Activated gamma-delta T cell (primary cell): ENCODE data around the gene HUWE1.
"Not testable (repeated sequence)": the region's sequence is repeated elsewhere in the genome, so short reads cannot be mapped to it uniquely, and the experiment has no call there.

Experiments used
- DNase-seq: peaks from one replicate; lab custom pipeline; 2025; lab: John Stamatoyannopoulos, UW
- total RNA-seq, 2 donors: gene quantifications; one replicate each; lab custom pipeline; 2026; lab: John Stamatoyannopoulos, UW

Gene HUWE1, protein sequence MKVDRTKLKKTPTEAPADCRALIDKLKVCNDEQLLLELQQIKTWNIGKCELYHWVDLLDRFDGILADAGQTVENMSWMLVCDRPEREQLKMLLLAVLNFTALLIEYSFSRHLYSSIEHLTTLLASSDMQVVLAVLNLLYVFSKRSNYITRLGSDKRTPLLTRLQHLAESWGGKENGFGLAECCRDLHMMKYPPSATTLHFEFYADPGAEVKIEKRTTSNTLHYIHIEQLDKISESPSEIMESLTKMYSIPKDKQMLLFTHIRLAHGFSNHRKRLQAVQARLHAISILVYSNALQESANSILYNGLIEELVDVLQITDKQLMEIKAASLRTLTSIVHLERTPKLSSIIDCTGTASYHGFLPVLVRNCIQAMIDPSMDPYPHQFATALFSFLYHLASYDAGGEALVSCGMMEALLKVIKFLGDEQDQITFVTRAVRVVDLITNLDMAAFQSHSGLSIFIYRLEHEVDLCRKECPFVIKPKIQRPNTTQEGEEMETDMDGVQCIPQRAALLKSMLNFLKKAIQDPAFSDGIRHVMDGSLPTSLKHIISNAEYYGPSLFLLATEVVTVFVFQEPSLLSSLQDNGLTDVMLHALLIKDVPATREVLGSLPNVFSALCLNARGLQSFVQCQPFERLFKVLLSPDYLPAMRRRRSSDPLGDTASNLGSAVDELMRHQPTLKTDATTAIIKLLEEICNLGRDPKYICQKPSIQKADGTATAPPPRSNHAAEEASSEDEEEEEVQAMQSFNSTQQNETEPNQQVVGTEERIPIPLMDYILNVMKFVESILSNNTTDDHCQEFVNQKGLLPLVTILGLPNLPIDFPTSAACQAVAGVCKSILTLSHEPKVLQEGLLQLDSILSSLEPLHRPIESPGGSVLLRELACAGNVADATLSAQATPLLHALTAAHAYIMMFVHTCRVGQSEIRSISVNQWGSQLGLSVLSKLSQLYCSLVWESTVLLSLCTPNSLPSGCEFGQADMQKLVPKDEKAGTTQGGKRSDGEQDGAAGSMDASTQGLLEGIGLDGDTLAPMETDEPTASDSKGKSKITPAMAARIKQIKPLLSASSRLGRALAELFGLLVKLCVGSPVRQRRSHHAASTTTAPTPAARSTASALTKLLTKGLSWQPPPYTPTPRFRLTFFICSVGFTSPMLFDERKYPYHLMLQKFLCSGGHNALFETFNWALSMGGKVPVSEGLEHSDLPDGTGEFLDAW (N-terminal part only)
- total RNA-seq = 351 to 360 reads per million in 2 donors

DNA sequence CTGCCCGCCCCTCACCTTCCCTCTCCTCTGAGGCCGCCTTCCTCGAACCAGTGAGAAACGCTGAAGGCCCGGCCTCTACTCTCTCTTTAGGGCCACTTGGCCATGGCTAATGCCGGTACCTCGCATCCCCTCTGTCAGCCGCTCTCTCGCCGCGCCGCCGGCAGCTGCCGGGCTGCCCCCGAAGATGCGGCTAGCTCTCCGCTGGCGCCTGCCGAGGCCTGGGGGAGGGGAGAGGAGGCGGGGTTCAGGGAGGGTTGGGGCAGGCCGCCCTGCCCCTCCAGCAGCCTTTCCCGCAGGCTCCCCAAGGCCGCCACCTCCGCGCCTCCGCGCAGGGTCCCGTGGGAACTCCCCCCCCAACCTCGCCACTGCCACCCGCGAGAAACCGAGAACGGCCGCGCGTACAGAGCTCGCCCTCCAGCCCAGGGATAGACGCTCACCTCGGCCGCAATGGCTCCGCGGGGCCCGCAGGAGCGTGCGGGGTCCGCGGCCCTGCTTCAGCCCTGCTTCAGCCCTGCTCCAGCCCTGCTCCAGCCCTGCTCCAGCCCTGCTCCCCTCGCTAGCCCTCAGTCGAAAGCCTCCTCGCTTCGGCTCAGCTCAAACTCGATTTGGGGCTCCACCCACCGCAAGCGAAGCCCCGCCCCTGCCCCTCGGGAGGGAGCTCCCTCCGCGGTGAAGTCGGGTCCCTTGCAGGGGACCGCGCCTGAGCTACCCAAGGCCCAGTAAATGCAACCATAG, at the start of gene HUWE1:
Gene HUWE1, minus strand, starts transcription at position 569 of the 735 bp plus-strand sequence. CDS start 32,612 bp downstream, outside the sequence.
- DNase-seq = peak; percentile 60

DNA sequence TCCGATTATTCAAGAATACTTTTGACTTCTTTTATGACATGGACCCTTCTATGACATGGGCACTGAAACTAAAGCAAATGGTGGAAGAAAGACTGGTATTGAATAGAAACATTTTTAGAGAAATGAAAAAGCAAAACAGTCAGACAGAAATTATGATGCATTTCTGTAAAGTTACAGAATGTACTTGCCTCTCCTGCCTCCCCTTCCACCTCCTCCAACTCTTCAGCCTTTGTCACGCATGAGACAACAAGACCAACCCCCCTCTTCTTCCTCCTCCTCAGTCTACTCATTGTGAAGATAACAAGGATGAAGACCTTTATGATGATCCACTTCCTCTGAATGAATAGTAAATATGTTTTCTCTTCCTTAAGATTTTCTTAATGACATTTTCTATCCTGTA, 46.3 kb upstream of the HUWE1 start:
- no peak for DNase-seq

DNA sequence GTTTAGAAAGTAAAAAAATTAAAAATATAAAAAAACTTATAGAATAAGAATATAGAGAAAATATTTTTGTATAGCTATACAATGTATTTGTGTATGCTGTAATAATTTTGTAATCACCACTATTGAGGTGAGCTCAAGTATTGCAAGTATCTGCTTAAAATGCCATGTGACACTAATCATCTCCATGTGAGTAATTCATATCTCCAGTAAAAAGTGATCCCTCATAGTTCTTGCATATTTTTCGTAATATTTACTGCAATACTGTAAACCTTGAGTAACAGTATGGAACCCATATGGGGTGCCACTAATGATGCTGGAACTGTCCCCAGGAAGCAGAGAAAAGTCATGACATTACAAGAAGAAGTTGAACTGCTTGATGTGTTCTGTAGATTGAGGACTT, 43.2 kb upstream of the HUWE1 start:
- DNase-seq = no peak

DNA sequence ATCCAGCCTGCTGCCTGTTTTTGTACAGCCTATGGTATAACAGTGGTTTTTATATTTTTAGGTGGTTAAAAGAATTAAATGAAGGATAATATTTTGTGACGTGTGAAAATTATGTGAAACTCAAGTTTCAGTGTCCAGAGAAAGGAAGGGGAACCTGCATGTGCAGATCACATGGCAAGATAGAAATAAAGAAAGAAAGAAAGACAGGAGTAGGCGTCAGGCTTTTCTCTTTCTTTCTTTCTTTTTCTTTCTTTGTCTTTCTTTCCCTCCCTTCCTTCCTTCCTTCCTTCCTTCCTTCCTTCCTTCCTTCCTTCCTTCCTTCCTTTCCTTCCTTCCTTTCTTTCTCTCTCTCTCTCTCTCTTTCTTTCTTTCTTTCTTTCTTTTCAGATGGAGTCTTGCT, 42.0 kb upstream of the HUWE1 start:
- DNase-seq = no peak

DNA sequence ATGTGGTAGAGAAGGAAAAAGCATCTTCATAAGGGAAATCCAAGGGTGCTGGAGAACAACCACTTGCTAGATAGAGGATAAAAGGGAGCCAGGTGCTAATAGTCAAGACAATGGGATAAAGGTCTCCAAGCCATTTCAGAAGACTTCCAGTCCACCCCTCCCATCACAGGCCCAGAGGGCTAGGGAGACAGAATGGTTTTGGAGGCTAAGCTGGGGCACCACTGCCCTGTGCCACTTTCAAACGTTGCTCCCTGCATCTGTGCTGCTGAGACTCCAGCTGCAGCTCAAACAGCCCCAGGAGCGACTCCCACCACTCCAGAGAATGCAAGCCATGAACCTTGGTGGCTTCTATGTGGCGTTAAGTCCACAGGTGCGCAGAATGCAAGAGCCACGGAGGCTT, 38.4 kb upstream of the HUWE1 start:
- no peak for DNase-seq

DNA sequence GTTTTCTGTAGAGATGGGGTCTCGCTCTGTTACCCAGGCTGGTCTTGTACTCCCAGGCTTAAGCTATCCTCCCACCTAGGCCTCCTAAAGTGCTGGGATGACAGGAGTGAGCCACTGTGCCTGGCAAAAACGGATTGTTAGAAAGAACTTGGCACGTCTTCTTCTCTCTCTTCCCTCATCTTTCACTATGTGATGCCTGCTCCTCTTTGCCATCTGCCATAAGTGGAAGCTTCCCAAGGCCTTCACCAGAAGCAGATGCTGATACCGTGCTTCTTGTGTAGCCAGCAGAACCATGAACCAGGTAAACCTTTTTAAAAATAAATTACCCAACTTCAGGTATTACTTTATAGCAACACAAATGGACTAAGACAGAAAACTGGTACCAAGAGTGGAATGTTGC, 36.9 kb upstream of the HUWE1 start:
- no peak for DNase-seq

DNA sequence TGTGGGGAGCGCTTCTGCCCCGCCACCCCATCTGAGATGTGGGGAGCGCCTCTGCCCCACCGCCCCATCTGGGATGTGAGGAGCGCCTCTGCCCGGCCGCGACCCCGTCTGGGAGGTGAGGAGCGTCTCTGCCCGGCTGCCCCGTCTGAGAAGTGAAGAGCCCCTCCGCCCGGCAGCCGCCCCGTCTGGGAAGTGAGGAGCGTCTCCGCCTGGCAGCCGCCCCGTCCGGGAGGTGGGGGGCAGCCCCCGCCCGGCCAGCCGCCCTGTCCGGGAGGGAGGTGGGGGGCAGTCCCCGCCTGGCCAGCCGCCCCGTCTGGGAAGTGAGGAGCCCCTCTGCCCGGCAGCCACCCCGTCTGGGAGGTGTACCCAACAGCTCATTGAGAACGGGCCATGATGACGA, 35.1 kb upstream of the HUWE1 start:
- not testable (repeated sequence) for DNase-seq

DNA sequence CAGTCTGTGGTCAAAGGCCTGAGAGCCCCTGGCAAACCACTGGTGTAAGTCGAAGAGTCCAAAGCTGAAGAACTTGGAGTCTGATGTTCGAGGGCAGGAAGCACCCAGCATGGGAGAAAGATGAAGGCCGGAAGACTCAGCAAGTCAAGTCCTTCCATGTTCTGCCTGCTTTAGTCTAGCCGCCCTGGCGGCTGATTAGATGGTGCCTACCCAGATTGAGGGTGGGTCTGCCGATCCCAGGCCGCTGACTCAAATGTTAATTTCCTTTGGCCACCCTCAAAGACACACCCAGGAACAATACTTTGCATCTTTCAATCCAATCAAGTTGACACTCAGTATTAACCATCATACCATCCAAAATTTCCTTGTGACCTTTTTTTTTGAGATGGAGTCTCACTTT, 33.1 kb upstream of the HUWE1 start:
- DNase-seq = not testable (repeated sequence)

DNA sequence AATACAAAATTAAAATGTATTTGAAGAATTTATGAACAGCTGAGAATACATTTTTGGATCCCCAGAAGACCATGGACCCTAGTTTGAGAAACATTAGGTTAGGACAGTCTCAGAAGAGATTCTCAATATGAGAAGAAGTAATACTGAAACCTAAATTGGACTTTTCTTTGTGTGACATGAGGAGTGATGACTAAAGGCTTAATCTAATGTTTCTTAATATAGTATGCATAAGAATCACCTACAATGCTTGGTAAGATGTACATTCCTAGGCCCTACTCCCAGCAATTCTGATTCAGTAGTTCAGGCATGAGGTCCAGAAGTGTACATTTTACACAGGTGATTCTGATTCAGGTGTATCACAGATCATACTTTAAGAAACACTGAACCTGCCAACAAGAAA, 31.6 kb upstream of the HUWE1 start:
- no peak for DNase-seq

DNA sequence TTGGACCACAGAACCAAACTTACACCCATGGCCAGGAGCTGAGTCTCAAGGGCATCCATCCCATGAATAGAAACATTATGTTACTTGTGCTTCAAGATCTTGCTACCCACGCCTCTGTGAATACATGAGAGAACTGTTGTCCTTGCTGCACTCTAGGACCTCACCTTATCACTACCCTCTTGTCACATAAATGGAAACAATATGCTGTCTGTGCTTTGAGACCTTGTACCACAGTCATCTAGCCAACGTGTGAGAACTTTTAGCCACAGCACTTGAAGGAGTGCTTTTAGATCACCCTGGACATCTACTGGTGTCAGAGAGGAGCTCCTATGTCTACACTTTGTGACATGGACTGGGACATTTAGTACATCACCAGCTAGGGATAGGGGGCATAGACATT, 30.7 kb upstream of the HUWE1 start:
- DNase-seq = no peak

DNA sequence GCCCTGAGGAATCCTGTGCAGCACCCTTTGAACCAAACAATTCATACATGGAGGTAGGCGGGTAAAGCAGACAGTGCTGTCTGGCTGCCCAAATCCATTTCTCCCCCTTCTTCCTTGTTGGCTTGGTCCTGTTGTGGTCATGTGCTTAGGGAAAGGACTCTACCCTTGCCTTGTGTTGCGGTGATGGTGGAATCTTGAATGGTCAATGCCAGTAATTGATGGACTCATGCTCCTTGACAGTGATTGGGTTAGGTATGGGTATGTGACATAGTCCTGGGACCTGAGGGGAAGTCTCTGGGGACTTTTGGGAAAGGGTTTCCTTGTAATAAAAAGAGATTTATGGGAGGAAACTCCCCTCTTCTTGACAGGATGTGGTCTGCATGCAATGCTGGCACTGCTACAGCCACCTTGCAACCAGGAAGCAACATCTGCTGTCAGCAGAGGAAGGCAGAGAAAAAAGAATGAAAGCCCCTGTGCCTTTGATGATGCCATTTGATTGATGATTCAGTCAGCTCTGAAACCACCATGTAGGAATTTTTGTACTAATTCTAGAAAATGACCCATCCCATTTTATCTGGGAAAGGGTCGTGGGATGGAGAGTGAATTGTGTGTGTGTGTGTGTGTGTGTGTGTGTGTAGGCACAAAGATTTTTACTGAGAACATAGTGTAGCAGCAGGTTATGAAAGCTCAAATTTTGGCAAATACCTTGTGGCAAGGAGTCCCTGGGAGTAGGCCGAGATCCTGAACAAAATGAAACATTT, 30.0 kb upstream of the HUWE1 start:
- DNase-seq = no peak

DNA sequence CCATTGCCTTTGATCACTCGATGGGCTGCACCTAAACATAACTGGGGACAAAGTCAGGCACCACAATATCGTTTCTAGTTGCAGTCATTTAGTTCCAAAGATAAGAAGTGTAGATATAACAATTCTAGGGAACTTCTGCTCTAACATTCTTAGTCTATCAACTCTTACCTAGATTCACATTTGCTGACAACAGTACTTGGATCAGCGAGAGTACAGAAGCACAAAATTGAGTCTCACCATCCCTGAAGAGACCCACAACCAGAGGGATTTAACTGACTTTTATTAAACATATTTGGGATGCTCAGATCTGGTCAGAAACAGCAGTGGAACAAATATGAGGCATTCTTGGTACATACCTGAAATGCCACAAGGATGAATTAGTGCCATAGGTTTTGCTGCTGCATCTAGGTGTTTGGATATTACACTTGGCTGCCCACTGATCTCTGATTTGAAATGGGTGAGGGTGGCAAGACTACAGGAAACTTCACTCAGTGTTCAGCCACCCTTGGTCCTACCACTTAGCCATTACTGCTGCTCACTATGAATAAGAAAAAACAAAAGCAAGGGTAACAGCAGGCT, 28.9 kb upstream of the HUWE1 start:
- no peak for DNase-seq

DNA sequence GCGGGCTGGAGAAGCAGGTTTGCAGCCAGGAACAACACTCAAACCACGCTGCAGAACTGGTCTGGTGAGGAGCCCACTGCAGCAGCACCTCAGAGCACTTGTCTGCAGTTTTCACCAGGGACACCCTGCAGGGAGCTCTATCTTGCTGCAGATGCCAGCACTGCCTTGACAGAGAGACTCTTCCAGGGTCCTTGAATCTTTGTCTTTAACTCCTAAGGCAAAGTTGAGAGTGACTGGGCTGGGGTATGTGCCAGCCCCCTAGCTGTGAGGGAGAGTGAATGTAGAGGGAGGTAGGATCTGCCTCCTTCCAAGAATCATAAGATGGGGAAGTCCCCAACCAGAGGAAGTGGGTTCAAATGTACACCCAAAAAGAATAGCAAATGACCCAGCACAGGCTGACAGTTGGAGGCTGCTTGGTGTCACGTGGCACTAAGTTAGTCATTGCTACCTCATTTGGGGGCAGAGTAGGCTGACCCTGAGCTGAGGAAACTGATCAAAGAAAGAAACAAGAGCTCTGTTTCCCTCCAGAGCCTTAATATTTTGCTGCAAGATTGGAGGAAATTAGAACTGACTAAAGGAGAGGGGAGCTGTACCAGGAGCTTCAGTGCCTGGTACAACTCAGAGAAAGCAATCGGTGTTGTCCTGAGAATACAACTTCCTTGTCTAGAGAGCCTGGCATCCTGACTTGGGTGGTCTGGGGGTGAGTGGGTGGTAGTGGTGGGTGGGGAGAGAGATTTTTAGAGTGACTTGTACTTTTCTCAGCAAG, 28.2 kb upstream of the HUWE1 start:
- no peak for DNase-seq

DNA sequence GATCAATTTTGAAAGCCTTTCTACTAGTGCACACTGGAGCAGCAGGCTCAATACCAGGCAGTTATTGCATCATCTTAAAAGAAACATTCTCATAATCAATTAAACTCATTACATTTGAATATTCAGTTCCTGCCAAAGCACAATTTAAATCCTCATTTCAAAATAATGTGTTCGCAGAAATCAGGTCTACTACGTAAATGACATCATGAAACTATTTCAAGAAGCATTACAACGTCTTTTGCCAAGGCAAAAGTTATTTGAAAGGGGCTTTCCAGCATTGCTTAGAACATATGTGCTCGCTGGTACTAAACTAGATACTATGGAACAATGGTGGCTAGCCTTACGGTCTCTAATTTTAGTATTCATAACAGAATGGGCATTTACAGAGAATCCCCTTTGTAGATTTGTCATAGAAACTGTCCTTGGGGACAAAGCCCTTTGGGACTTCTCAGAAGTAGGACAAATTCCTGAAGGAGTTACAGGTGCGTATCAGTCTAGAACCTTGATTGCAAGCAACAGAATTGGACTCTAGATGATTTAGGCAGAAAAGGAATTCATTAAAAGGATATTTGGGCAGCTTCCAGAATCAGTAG, 27.6 kb upstream of the HUWE1 start:
- no peak for DNase-seq

DNA sequence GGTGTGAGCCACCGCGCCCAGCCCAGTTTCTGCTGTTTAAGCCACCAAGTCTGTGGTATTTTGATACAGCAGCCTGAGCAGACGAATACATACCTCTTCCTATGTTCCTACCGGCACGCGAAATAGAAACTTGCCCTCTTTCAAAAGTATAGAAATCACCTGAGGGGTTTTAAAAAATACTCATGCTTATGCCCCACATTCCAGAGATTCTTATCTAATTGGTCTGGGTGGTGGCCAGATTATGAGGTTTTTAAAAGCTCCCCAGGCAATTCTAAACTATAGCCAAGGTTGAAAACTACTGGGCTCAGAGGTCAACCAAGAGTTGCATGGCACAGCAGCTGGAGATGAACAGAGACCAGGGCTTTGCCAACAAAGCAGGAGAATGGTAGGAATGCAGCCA, 24.9 kb upstream of the HUWE1 start:
- no peak for DNase-seq

DNA sequence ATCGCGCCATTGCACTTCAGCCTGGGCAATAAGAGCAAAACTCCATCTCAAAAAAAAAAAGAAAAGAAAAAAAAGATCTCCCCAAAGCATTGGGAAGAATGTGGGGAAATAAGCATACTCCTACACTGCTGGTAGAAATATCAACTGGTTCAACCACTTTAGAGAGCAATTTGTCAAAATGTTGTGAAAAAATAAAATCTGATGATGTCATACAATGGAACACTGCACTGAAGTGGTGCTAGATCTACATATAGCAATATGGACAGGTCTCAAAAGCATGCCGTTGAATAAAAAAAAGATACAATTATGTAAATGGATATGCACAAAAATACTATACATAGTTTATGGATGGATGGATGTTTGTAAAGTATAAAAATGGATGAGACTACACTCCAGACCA, 18.3 kb upstream of the HUWE1 start:
- no peak for DNase-seq

DNA sequence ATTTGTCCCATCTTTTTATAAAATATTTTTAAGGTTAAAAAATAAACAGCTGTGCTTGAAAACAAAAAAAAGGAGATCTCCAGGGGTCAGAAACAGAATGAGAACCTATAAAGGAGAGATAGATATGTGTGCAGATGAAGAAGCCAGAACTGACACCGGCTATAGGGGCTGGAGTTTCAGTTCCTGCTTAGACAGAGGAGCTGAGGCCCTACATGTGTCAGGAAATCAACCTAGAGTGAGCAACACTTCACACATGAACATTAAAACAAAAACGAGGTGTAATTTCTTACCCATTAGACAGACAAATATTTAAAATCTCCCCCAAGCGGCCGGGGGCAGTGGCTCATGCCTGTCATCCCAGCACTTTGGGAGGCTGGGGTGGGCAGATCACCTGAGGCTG, 17.8 kb upstream of the HUWE1 start:
- no peak for DNase-seq

DNA sequence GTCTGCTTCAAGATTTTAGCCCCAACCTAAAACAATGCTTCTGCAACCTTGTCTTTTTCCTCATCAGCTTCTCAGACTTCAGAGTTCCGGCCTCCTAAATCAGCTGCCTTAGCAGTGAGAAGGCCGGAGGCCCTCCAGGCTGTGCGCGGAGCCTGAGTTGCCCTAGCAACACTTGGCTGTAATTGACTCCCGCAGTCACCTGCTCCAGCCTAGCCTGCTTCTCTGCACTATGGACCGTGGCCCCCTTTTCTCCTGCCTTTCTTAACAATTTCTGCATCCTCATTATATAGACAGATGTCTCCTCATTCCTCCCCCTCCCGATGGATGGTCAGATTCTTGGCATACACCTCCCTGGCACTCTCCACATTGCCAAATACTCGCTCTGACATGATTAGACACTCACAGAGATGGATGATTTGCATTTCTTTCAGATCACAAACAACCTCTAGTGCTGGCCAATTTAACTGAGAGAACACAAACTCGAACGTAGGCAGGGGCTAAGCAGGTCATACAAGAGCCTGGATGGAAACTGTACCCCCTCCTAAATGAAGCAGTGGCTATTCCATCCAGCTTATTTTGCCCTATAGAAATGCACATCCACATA, 9.5 kb upstream of the HUWE1 start:
- no peak for DNase-seq

DNA sequence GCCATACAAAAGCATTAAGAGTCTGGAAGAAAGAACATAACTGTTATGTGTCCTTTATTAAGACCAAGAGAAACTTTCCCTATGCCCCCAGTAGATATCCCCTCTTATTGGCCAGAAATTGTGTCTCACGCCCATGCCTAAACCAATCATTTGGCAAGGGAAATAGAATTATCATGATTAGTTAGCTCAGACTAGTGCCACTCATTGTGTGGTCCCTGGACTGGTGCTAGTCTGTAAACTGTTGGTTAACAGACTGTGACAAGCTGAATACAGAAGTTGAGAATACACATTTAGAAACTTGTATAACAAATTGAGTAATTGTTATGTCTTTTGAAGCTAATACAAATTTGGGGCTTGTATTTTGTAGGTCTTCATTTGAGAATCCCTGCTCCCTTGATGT, 8.1 kb upstream of the HUWE1 start:
- DNase-seq = no peak
